Osteoblast (primary cell): Measurements from ENCODE around the gene PAK3. TPM values are rescaled to one million over a fixed set of nuclear protein-coding genes. Genes with fewer than 3 reads are reported as not detected.

ENCODE experiments used
- DNase-seq: peaks from one replicate; pipeline ENCODE4 v3.0.0; 2011; ENCODE audit warnings: low spot score, mixed read lengths; ENCODE audit not compliant: insufficient read length; ENCODE audit errors: missing footprints
- H2AFZ ChIP-seq: 2 replicates; pipeline ENCODE4 v1.6.0; 2011; ENCODE audit warnings: mild to moderate bottlenecking, low read length
- H3K27ac ChIP-seq: 2 replicates; pipeline ENCODE4 v1.5.1; 2011; ENCODE audit warnings: mild to moderate bottlenecking, low read depth, low read length, moderate library complexity
- H3K27me3 ChIP-seq: 2 replicates; pipeline ENCODE4 v1.6.0; 2012; ENCODE audit warnings: mild to moderate bottlenecking, control low read depth, inconsistent platforms, low read length, moderate library complexity; ENCODE audit not compliant: insufficient read depth
- H3K36me3 ChIP-seq: 2 replicates; pipeline ENCODE4 v1.5.1; 2011; ENCODE audit warnings: mild to moderate bottlenecking, low read length, control low read depth, moderate library complexity; ENCODE audit not compliant: insufficient read depth
- H3K4me1 ChIP-seq: 2 replicates; pipeline ENCODE4 v1.5.1; 2011; ENCODE audit warnings: mild to moderate bottlenecking, low read length, control low read depth, moderate library complexity; ENCODE audit not compliant: insufficient read depth
- H3K4me2 ChIP-seq: 2 replicates; pipeline ENCODE4 v1.6.0; 2011; ENCODE audit warnings: mild to moderate bottlenecking, low read length; ENCODE audit not compliant: insufficient read depth
- H3K4me3 ChIP-seq: fragments of 200-600 bp; sonication (generic); 3 replicates; pipeline ENCODE4 v1.5.1; 2012; ENCODE audit warnings: mild to moderate bottlenecking, low read length, inconsistent platforms; ENCODE audit not compliant: insufficient read depth
- H3K79me2 ChIP-seq: 2 replicates; pipeline ENCODE4 v1.6.0; 2012; ENCODE audit warnings: mild to moderate bottlenecking, low read length, control low read depth, inconsistent platforms; ENCODE audit not compliant: insufficient read depth
- H3K9me3 ChIP-seq: 2 replicates; pipeline ENCODE4 v1.5.1; 2011; ENCODE audit warnings: low read depth, low read length, control low read depth
- H4K20me1 ChIP-seq: 2 replicates; pipeline ENCODE4 v1.6.0; 2012; ENCODE audit warnings: mild to moderate bottlenecking, low read length, control low read depth; ENCODE audit not compliant: insufficient read depth
- CTCF ChIP-seq: IDR thresholded peaks from 2 replicates; pipeline ENCODE4 v1.5.1; 2011; ENCODE audit warnings: mild to moderate bottlenecking, low read depth, low read length, moderate library complexity; ENCODE audit errors: extremely low read depth
- total RNA-seq: library from RNA; depleted of rRNA; stranded (reverse); fragments of >200 nt; gene quantifications from 2 replicates; pipeline ENCODE4 v1.2.3, GENCODE V29; 2012

The PAK3 gene
- total RNA-seq, 1 donor = 1.4 TPM

GRCh38 chrX:111145878-111146277, 49.9 kb downstream of the PAK3 start:
- Histone ChIP-seq H3K27me3 (peaks cover 9% of the 10 kb centered on the region), H3K36me3 (no peaks in the 10 kb centered on the region), H2AFZ (no peak overlapping the region), H3K4me3 (no peak overlapping the region), H3K9me3 (no peaks in the 10 kb centered on the region), H3K4me1 (no peaks in the 10 kb centered on the region), H3K79me2 (no peaks in the 10 kb centered on the region), H3K4me2 (no peak overlapping the region), H3K27ac (no peak overlapping the region), H4K20me1 (no peaks in the 10 kb centered on the region)
- no peak for DNase-seq
- no peak for TF ChIP-seq CTCF

- Histone ChIP-seq H3K4me3 (no peak overlapping the region), H3K4me1 (no peaks in the 10 kb centered on the region), H3K27me3 (peaks cover 12% of the 10 kb centered on the region), H3K27ac (no peak overlapping the region), H3K9me3 (no peaks in the 10 kb centered on the region), H3K36me3 (no peaks in the 10 kb centered on the region), H3K4me2 (no peak overlapping the region), H2AFZ (no peak overlapping the region), H3K79me2 (no peaks in the 10 kb centered on the region), H4K20me1 (no peaks in the 10 kb centered on the region)
- no peak for TF ChIP-seq CTCF
- no peak for DNase-seq
Measured at GRCh38 chrX:111151764-111152163, 55.8 kb downstream of the PAK3 start.

DNA sequence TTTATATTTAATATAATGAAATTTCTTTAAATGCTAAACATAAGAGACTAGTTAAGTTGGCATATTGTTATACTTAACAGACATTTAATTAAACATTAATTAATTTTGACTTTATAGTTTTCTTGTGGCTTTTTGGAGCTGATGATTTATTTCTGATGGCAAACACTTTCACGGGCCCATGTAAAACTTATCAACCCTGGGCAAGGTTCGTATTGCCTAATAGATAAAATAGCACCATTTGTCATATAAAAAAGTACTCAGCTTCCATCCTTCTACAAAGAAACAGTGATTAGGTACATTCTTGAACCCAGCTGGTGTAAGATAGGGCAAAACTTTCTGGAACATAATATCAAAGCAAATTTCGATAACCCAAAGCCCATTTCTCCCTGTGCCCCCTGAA, 63.2 kb downstream of the PAK3 start:
- Histone ChIP-seq H3K27me3 (peaks cover 10% of the 10 kb centered on the region), H4K20me1 (no peaks in the 10 kb centered on the region), H3K36me3 (no peaks in the 10 kb centered on the region), H2AFZ (no peak overlapping the region), H3K4me2 (no peak overlapping the region), H3K79me2 (no peaks in the 10 kb centered on the region), H3K4me1 (no peaks in the 10 kb centered on the region), H3K4me3 (no peak overlapping the region), H3K9me3 (no peaks in the 10 kb centered on the region), H3K27ac (no peak overlapping the region)
- DNase-seq = no peak
- no peak for TF ChIP-seq CTCF

DNA sequence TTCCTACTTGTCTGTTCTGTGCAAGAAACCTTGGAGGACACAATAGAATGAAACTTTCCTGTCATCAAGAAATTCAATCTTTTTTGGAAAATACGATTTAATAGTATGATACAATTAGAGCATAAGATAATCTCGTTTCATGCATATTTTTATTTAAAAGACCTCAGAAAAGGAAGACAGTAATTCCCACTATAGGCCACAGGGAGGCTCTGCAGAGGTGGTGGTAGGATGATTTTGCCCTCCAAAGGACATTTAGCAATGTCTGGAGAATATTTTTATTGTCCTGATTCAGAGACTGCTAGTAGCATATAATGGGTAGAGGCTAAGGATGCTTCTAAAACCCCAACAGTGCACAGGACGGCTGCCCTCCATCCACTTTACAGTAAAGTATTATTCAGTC, 68.7 kb downstream of the PAK3 start:
- H3K4me2 ChIP-seq = no peak overlapping the region
- H3K27ac ChIP-seq = no peak overlapping the region
- no peaks in the 10 kb centered on the region for H4K20me1 ChIP-seq
- peak; percentile 41 for DNase-seq
- H3K4me3 ChIP-seq = no peak overlapping the region
- H2AFZ ChIP-seq = no peak overlapping the region
- TF ChIP-seq CTCF = peak; percentile 53
- H3K36me3 ChIP-seq = no peaks in the 10 kb centered on the region
- no peaks in the 10 kb centered on the region for H3K9me3 ChIP-seq
- H3K4me1 ChIP-seq = no peaks in the 10 kb centered on the region
- H3K79me2 ChIP-seq = no peaks in the 10 kb centered on the region
- H3K27me3 ChIP-seq = peaks cover 3% of the 10 kb centered on the region
